Skeletal muscle tissue (tissue), 4 donors: Measurements from ENCODE around the gene CEP83. TPM values are rescaled to one million over a fixed set of nuclear protein-coding genes. Genes with fewer than 3 reads are reported as not detected.

Source experiments
- H3K27ac ChIP-seq: one replicate; pipeline ENCODE4 v1.7.0; 2013; ENCODE audit warnings: mild to moderate bottlenecking, low read depth, low read length, inconsistent platforms
- H3K27me3 ChIP-seq, 3 donors: one replicate each; pipeline ENCODE4 v1.7.0; 2013; ENCODE audit warnings: low read length in 3 of 3; ENCODE audit not compliant: control insufficient read depth in 3 of 3, insufficient read depth in 3 of 3
- H3K36me3 ChIP-seq, 3 donors: one replicate each; pipeline ENCODE4 v1.7.0; 2013; ENCODE audit warnings: low read length in 3 of 3; ENCODE audit not compliant: control insufficient read depth in 3 of 3, insufficient read depth in 3 of 3
- H3K4me1 ChIP-seq, 3 donors: one replicate each; pipeline ENCODE4 v1.7.0; 2013; ENCODE audit warnings: low read length in 3 of 3, mild to moderate bottlenecking in 3 of 3; ENCODE audit not compliant: control insufficient read depth in 3 of 3, insufficient read depth in 3 of 3
- H3K4me3 ChIP-seq, 3 donors: one replicate each; pipeline ENCODE4 v1.7.0; 2013; ENCODE audit warnings: low read length in 3 of 3
- H3K9ac ChIP-seq, 3 donors: one replicate each; pipeline ENCODE4 v1.7.0; 2013; ENCODE audit warnings: low read length in 3 of 3, mild to moderate bottlenecking in 3 of 3, moderate library complexity in 2 of 3, low read depth in 1 of 3
- H3K9me3 ChIP-seq, 3 donors: one replicate each; pipeline ENCODE4 v1.7.0; 2013; ENCODE audit warnings: low read length in 3 of 3; ENCODE audit not compliant: control insufficient read depth in 3 of 3
- total RNA-seq: library from RNA; depleted of rRNA; stranded (reverse); fragments of >200 nt; gene quantifications from one replicate; pipeline ENCODE4 v1.2.3, GENCODE V29; 2014
- donor health status: Osteomylitis.

CEP83 gene, protein sequence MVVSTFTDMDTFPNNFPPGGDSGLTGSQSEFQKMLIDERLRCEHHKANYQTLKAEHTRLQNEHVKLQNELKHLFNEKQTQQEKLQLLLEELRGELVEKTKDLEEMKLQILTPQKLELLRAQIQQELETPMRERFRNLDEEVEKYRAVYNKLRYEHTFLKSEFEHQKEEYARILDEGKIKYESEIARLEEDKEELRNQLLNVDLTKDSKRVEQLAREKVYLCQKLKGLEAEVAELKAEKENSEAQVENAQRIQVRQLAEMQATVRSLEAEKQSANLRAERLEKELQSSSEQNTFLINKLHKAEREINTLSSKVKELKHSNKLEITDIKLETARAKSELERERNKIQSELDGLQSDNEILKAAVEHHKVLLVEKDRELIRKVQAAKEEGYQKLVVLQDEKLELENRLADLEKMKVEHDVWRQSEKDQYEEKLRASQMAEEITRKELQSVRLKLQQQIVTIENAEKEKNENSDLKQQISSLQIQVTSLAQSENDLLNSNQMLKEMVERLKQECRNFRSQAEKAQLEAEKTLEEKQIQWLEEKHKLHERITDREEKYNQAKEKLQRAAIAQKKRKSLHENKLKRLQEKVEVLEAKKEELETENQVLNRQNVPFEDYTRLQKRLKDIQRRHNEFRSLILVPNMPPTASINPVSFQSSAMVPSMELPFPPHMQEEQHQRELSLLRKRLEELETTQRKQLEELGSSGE
- total RNA-seq = 10.4 TPM

DNA sequence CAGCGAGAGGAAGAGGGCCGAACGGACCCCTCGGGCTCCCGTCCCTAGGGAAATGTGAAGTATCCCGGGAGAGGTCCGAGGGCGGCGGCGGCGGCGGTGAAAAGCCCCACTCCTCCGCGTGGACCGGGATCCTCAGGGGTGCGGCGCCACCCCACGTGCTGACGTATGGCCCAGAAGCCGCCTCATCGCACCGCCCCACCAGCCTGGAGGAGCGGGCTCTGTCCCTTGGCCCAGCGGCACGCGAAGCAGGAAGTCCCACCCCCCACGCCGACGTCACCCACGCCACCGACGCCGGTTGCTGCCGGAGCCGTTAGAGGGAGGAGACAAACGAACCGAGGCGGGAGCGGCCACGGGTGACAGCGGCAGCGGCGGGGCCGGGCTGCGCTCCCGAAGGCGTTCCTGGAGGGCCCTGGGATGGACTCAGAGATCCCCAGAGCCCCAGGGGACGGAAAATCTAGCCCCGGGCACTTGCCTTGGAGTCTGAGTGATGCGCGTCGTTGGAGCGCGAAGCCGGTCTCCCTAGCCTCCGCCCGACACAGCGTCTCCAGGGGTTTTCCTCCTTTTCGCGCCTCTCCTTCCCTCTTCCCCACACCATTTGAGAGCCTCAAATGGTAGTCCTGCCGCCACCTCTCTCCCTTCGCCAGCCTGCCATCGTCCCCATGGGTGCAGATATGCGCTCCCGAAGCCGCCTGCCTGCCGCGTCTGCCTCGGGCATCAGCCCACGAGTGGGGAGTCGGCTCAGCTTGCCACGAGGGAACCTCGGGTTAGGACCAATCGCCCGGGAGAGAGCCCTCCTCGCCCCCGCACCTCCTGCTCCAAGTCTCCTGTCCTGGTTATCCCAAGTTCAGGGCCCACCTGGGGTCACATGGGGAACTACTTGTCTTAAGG lies at the start of gene CEP83:
CEP83 (minus strand) TSS at position 140 of the 888 bp plus-strand sequence. CDS start 47,377 bp downstream, outside the sequence.
- peaks cover 5 to 11% (median 5%) of the 10 kb centered on the region in 3 donors for H3K4me1 ChIP-seq
- H3K4me3 ChIP-seq = peak within 1 kb of the TSS; percentile 90 to 94 (median 92)
- no peaks in the 10 kb centered on the region for H3K36me3 ChIP-seq

DNA sequence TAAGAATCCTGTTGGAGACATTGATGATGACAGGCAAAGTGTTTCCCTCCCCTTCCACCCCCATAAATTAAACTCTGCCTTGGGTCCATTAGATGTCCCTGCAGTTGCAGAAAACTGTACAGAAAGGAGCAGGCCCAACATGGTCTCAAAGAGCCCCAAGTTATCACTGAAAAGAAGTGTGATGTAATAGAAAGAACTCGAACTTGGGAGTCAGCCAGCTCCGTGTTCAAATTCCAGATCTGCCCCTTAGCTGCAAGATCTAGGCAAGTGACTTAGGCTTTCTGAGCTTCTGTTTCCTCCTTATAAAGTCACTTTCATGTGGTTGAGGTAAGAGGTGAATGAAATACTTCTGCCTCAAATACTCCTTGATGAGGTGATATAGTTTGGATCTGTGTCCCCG lies 49.6 kb upstream of the CEP83 start:
- H3K4me3 ChIP-seq = no peak overlapping the region
- no peaks in the 10 kb centered on the region for H3K36me3 ChIP-seq
- H3K4me1 ChIP-seq = no peaks in the 10 kb centered on the region
- no peaks in the 10 kb centered on the region for H3K27me3 ChIP-seq
- H3K9me3 ChIP-seq = no peaks in the 10 kb centered on the region
- no peak overlapping the region for H3K27ac ChIP-seq
- no peak overlapping the region for H3K9ac ChIP-seq

More for the DNA sequence above, at the start of gene CEP83:
- Histone ChIP-seq H3K9me3 (no peaks in the 10 kb centered on the region), H3K9ac (peak within 1 kb of the TSS; percentile 82 to 91 (median 85)), H3K27me3 (no peaks in the 10 kb centered on the region), H3K27ac (peak within 1 kb of the TSS; percentile 82)

DNA sequence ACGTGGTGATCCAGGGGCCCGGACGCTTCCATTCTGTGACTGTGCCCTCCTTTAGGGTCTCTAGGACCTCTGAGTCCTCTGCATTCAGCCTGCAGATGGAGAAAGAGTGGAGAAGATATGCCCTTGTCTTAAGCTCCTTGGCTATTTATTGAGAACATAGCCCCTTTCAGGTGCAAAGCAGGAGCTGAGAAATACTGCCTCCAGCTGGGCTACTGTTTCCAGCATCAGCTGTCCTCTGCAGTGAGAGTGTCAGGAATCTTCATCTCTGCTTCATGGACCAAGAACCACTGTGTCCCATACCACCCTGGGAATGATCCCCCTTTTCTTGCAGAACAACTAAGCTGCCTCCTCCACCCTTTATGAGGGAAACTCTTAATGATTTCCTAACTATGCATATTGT lies 47.8 kb upstream of the CEP83 start:
- Histone ChIP-seq H3K27me3 (no peaks in the 10 kb centered on the region), H3K9me3 (no peaks in the 10 kb centered on the region), H3K4me3 (no peak overlapping the region), H3K27ac (no peak overlapping the region), H3K9ac (no peak overlapping the region), H3K36me3 (no peaks in the 10 kb centered on the region), H3K4me1 (no peaks in the 10 kb centered on the region)

DNA sequence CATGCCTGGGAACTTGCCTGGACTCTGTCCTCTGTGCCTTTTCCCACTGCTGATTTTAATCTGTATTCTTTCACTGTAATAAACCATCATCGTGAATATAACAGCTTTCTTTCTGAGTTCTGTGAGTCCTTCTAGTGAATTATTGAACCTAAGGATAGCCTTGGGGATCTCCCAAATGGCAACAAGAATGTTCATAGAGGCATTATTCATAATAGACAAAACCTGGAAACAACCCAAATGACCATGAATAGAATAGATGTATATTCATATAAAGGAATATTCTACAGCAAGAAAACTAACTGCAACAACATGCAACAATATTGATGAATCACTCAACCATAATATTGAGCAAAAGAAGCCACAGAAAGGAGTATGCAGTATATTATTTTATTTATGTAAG lies 44.7 kb upstream of the CEP83 start:
- Histone ChIP-seq H3K27me3 (no peaks in the 10 kb centered on the region), H3K4me1 (no peaks in the 10 kb centered on the region), H3K4me3 (no peak overlapping the region), H3K9me3 (no peaks in the 10 kb centered on the region), H3K9ac (no peak overlapping the region), H3K27ac (no peak overlapping the region), H3K36me3 (no peaks in the 10 kb centered on the region)

DNA sequence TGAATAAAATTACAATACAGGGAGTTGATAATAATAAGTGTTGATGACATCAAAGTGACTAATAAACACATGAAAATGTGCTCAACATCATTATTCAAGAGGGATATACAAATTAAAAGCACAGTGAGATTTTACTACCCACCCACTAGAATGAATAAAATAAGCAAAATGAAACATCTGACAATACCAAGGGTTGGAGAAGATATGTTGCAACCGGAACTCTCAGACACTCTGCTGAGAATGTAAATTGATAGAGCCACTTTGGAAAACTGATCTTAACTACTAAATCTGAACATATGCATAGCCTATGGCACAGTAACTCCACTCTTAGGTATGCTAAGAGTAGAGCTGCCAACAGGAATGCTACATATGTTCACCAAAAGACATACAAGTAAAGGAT lies 44.0 kb upstream of the CEP83 start:
- no peaks in the 10 kb centered on the region for H3K9me3 ChIP-seq
- no peak overlapping the region for H3K4me3 ChIP-seq
- H3K36me3 ChIP-seq = no peaks in the 10 kb centered on the region
- no peak overlapping the region for H3K9ac ChIP-seq
- no peak overlapping the region for H3K27ac ChIP-seq
- no peaks in the 10 kb centered on the region for H3K4me1 ChIP-seq
- H3K27me3 ChIP-seq = no peaks in the 10 kb centered on the region

DNA sequence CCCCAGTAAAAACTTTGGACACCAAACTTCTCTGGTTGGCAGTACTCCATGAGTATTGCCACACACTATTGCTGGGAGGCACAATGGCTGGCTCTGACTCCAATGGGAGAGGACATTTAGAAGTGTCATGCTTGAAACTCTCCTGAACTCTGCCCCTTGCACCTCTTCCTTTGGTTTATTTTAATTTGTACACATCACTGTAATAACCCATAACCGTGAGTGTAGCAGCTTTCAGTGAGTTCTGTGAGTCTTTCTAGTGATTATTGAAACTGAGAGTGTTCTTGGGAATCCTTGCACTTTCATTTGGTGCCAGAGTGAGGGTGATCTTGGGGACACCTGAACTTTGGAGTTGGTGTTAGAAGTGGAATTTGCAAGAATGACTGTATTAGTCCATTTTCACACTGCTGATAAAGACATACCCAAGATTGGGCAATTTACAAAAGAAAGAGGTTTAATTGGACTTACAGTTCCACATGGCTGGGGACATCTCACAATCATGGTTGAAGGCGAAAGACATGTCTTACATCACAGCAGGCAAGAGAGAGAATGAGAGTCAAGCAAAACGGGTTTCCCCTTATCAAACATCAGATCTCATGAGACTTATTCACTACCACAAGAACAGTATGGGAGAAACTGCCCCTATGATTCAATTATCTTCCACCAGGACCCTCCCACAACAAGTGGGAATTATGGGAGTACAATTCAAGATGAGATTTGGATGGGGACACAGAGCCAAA lies 41.3 kb upstream of the CEP83 start:
- Histone ChIP-seq H3K4me1 (no peaks in the 10 kb centered on the region), H3K9ac (no peak overlapping the region), H3K27me3 (no peaks in the 10 kb centered on the region), H3K4me3 (no peak overlapping the region), H3K27ac (no peak overlapping the region), H3K9me3 (no peaks in the 10 kb centered on the region), H3K36me3 (no peaks in the 10 kb centered on the region)

DNA sequence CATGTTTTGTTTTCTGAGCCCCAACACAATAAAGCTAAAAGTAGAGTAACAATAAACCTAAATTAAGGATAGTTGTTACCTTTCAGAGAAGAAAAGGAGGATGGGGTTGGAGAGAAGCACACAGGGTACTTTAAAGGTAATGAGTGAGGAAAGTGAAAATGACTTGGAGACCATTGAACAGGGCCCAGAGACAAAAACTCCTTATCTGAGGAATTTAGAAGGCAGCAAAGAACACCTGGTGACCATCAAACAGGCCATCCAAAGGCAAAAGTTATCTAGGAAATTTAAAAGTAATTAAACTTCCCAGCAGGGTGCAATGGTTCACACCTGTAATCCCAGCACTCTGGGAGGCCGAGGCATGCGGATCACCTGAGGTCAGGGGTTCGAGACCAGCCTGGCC lies 39.0 kb upstream of the CEP83 start:
- no peaks in the 10 kb centered on the region for H3K9me3 ChIP-seq
- H3K27me3 ChIP-seq = no peaks in the 10 kb centered on the region
- no peak overlapping the region for H3K27ac ChIP-seq
- no peaks in the 10 kb centered on the region for H3K36me3 ChIP-seq
- H3K4me3 ChIP-seq = no peak overlapping the region
- H3K9ac ChIP-seq = no peak overlapping the region
- H3K4me1 ChIP-seq = no peaks in the 10 kb centered on the region

DNA sequence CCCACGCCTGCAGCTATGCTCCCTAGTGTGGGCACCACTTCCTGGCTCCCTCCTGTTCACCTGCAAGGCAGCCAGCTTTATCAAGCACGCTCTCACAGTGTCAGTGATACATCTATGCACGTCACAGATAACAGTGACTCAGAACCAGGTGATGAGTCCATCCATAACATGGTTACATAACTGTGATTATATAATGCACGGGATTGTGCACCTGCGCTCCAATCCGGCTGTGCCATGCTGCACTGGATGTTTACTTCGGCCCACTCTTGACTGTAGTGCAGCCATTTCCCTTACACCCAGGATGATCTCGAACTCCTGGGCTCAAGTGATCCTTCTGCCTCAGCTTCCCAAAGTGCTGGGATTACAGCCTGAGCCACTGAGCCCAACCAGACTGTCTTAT lies 38.4 kb upstream of the CEP83 start:
- Histone ChIP-seq H3K9ac (no peak overlapping the region), H3K4me1 (no peaks in the 10 kb centered on the region), H3K9me3 (no peaks in the 10 kb centered on the region), H3K27me3 (no peaks in the 10 kb centered on the region), H3K36me3 (no peaks in the 10 kb centered on the region), H3K27ac (no peak overlapping the region), H3K4me3 (no peak overlapping the region)

DNA sequence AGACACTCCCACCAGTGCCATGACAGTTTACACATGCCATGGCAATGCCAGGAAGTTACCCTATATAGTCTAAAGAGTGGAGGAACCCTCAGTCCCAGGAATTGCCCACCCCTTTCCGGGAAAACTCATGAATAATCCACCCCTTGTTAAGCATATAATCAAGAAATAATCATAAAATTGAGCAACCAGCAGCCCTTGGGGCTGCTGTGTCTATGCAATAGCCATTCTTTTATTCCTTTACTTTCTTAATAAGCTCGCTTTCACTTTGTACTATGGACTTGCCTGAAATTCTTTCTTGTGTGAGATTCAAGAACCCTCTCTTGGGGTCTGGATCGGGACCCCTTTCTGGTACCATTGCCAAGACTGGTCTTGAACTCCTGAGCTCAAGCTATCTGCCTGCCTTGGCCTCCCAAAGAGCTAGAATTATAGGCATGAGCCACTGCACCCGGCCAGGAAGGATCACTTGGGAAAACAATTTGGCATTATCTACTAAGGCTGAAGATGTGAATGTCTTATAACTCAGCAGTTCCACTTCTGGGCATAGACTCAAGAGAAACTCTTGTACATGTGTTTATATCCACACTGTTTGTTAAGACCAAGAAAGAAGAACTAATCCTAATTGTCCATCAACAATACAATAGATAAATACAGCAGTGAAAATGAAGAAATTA lies 35.9 kb upstream of the CEP83 start:
- Histone ChIP-seq H3K27me3 (no peaks in the 10 kb centered on the region), H3K36me3 (no peaks in the 10 kb centered on the region), H3K9ac (no peak overlapping the region), H3K4me1 (no peaks in the 10 kb centered on the region), H3K9me3 (no peaks in the 10 kb centered on the region), H3K4me3 (no peak overlapping the region), H3K27ac (no peak overlapping the region)
